Endothelial cell of umbilical vein (primary cell): ENCODE results near the gene MEIOSIN. TPM values are rescaled to one million over a fixed set of nuclear protein-coding genes. Genes with fewer than 3 reads are reported as not detected.

ENCODE experiments used
- BruUV-seq: library from RNA; stranded (reverse); fragments of 400-500 nt; replicated peaks from 2 replicates; lab custom pipeline; 2021; lab: Mats Ljungman, UMichigan
- CTCF ChIA-PET: fragments of 300-600, 350-600 bp; sonication (Branson Sonifier 250); formaldehyde crosslinking; loops from one replicate; lab custom pipeline; 2021; ENCODE audit warnings: antibody characterized with exemption, inconsistent platforms; lab: Charles Lee
- POLR2A ChIA-PET: fragments of 300-600, 350-600 bp; sonication (Branson Sonifier 250); formaldehyde crosslinking; loops from one replicate; lab custom pipeline; 2021; ENCODE audit warnings: antibody characterized with exemption, inconsistent platforms; lab: Charles Lee
- DNase-seq: peaks from one replicate; pipeline ENCODE4 v3.0.0-alpha.2; 2011; ENCODE audit warnings: low read depth, low spot score
- FAIRE-seq: peaks from 2 replicates; lab custom pipeline; 2011; peaks lifted over from hg19 to GRCh38; lab: Jason Lieb, UNC
- H2AFZ ChIP-seq: 2 replicates; pipeline ENCODE4 v1.6.0; 2012; ENCODE audit warnings: low read depth, low read length, control low read depth, inconsistent platforms
- H3K27ac ChIP-seq: 2 replicates; pipeline ENCODE4 v1.5.1; 2011; ENCODE audit warnings: low read depth, mild to moderate bottlenecking, control low read depth, low read length, moderate library complexity; ENCODE audit not compliant: insufficient read depth
- H3K27me3 ChIP-seq, 2 experiments: 2 replicates each; pipeline versions ENCODE4 v1.6.0 to v1.6.1; 2011; ENCODE audit warnings: low read length in 2 of 2, mixed read lengths in 1 of 2; ENCODE audit not compliant: control insufficient read depth in 2 of 2, insufficient read depth in 2 of 2
- H3K36me3 ChIP-seq, 2 experiments: 2 replicates in 1 of 2; 3 replicates in 1 of 2; pipeline ENCODE4 v1.5.1; 2011; ENCODE audit warnings: low read length in 2 of 2, mild to moderate bottlenecking in 1 of 2, moderate library complexity in 1 of 2; ENCODE audit not compliant: control insufficient read depth in 2 of 2, insufficient read depth in 2 of 2; ENCODE audit errors: extremely low read depth in 1 of 2
- H3K4me1 ChIP-seq: 3 replicates; pipeline ENCODE4 v1.5.1; 2011; ENCODE audit warnings: mild to moderate bottlenecking, low read length; ENCODE audit not compliant: control insufficient read depth, insufficient read depth; ENCODE audit errors: extremely low read depth
- H3K4me2 ChIP-seq: 2 replicates; pipeline ENCODE4 v1.6.1; 2011; ENCODE audit warnings: low read length, control low read depth, mixed read lengths; ENCODE audit not compliant: insufficient read depth
- H3K4me3 ChIP-seq, 3 experiments: fragments of 200-600 bp in 1 of 3; sonication (generic), shearing (Covaris generic) in 1 of 3; replicated peaks in 1 of 3; 2 replicates each; pipeline ENCODE4 v1.5.1; 2011 to 2016; ENCODE audit warnings: control low read depth in 3 of 3, low read length in 3 of 3, mild to moderate bottlenecking in 2 of 3, inconsistent platforms in 1 of 3, low read depth in 1 of 3, moderate library complexity in 1 of 3; ENCODE audit not compliant: insufficient read depth in 1 of 3
- H3K79me2 ChIP-seq: 2 replicates; pipeline ENCODE4 v1.6.0; 2012; ENCODE audit warnings: low read length, inconsistent platforms; ENCODE audit not compliant: control insufficient read depth, insufficient read depth
- H3K9ac ChIP-seq: replicated peaks from 2 replicates; pipeline ENCODE3; 2011; ENCODE audit warnings: low read length, control low read depth; ENCODE audit not compliant: insufficient read depth; ENCODE audit errors: extremely low read depth
- H3K9me1 ChIP-seq: replicated peaks from 3 replicates; pipeline ENCODE4 v1.6.0; 2011; ENCODE audit warnings: mild to moderate bottlenecking, low read length; ENCODE audit not compliant: control insufficient read depth, insufficient read depth; ENCODE audit errors: extremely low read depth
- H3K9me3 ChIP-seq: replicated peaks from 2 replicates; pipeline ENCODE4 v1.5.1; 2012; ENCODE audit warnings: low read length, inconsistent platforms; ENCODE audit not compliant: control insufficient read depth, insufficient read depth
- H4K20me1 ChIP-seq: replicated peaks from 2 replicates; pipeline ENCODE3; 2011; ENCODE audit warnings: mild to moderate bottlenecking, low read length; ENCODE audit not compliant: control insufficient read depth, insufficient read depth; ENCODE audit errors: extremely low read depth
- EZH2 ChIP-seq: IDR thresholded peaks from 2 replicates; pipeline ENCODE4 v1.6.1; 2012; ENCODE audit warnings: borderline replicate concordance, low read depth, mild to moderate bottlenecking, moderate library complexity, low read length, inconsistent platforms; ENCODE audit not compliant: severe bottlenecking
- FOS ChIP-seq: IDR thresholded peaks from 2 replicates; pipeline ENCODE4 v1.6.1; 2011; ENCODE audit warnings: mild to moderate bottlenecking, low read length, moderate library complexity, borderline replicate concordance; ENCODE audit not compliant: insufficient read depth
- GATA2 ChIP-seq: IDR thresholded peaks from 2 replicates; pipeline ENCODE4 v1.7.0; 2011; ENCODE audit warnings: low read depth, mild to moderate bottlenecking, moderate library complexity, mixed read lengths, low read length; ENCODE audit not compliant: insufficient read length, insufficient read depth
- JUN ChIP-seq: IDR thresholded peaks from 2 replicates; pipeline ENCODE4 v1.6.1; 2011; ENCODE audit warnings: borderline replicate concordance, low read depth; ENCODE audit not compliant: insufficient read length, insufficient read depth
- MYC ChIP-seq: IDR thresholded peaks from one replicate; pipeline ENCODE4 v1.6.1; 2011; ENCODE audit warnings: mild to moderate bottlenecking, low read depth, low read length
- POLR2A ChIP-seq: IDR thresholded peaks from 2 replicates; pipeline ENCODE4 v1.6.1; 2012; ENCODE audit warnings: low read depth, mild to moderate bottlenecking, control low read depth, low read length
- POLR2AphosphoS5 ChIP-seq: IDR thresholded peaks from 2 replicates; pipeline ENCODE4 v1.6.1; 2012; ENCODE audit warnings: low read depth, mild to moderate bottlenecking, control low read depth, low read length, moderate library complexity; ENCODE audit not compliant: insufficient read depth
- dilution Hi-C: fragments of 300-500 bp; cut with MboI; formaldehyde crosslinking; loops from one replicate; pipeline ENCODE4 v1.15.0; 2019; ENCODE audit warnings: low sequenced_read_pairs; ENCODE audit not compliant: extremely low pct_ligation_motif_present
- intact Hi-C: fragments of 100-400 bp; cut with micrococcal nuclease; formaldehyde crosslinking; loops from one replicate; pipeline ENCODE4 v1.10.0; 2022
- polyA plus RNA-seq, 4 experiments: library from polyadenylated mRNA; depleted of rRNA in 3 of 4; stranded (reverse) in 3 of 4; unstranded in 1 of 4; fragments of >200 nt; gene quantifications; 2 replicates each; pipeline versions ENCODE4 v1.2.1 to v1.2.3, GENCODE V29; 2011 to 2012; ENCODE audit warnings: missing spikeins in 1 of 4
- total RNA-seq: library from RNA; stranded (reverse); gene quantifications from 2 replicates; pipeline ENCODE4 v1.2.3, GENCODE V29; 2021
- TF ChIP-seq, protein P1 (sequence below), 2 donors: IDR thresholded peaks; 1 replicate in 1 of 2; 2 replicates in 1 of 2; pipeline ENCODE4 v1.5.1; 2011; ENCODE audit warnings: low read length in 2 of 2, mild to moderate bottlenecking in 2 of 2, moderate library complexity in 2 of 2, control low read depth in 1 of 2, inconsistent platforms in 1 of 2, low read depth in 1 of 2; ENCODE audit not compliant: insufficient read depth in 1 of 2; ENCODE audit errors: extremely low read depth in 1 of 2
- TF ChIP-seq, protein P2 (sequence below): IDR thresholded peaks from 2 replicates; pipeline ENCODE4 v1.6.1; 2011; ENCODE audit not compliant: insufficient read depth, insufficient read length

Gene MEIOSIN
- total and polyA plus RNA-seq, 2 donors (not counting 3 experiments of a cell fraction or from before 2014, with no cell fraction given): not detected

DNA sequence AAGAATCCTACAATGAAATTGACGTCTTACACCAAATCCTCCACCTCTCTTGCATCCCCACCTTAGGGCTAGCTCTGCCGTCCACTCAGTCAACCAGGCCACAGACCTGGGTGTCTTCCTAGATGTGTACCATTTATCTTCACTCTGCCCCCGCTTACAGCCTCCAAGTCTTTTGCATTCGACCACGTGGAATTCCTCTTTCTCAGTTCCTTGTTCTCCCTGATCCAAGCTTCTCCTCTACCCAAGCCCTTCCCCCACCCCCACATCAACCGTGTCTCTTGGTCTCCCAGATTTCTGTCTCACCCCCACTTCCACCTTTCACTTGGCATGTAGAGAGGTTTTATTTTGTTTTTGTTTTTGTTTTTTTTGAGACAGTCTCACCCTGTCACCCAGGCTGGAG lies 60.6 kb downstream of the MEIOSIN start:
- no peak overlapping the region for H3K9ac ChIP-seq
- CTCF ChIA-PET: interaction anchor here (1.3 to 4.4 kb wide), 2 partner anchors 12 to 24 kb away, joined by 3 to 17 read pairs; partner anchors contain the start of gene SIX5
- DNase-seq (no peak), FAIRE-seq (no peak)
- BruUV-seq: no TSS peak
- dilution Hi-C loops: no loop called here
- peaks cover 4 to 7% of the 10 kb centered on the region in 2 experiments for H3K36me3 ChIP-seq
- peaks cover 16% of the 10 kb centered on the region for H3K4me1 ChIP-seq
- no peak overlapping the region for H3K27ac ChIP-seq
- no peaks in the 10 kb centered on the region for H3K9me1 ChIP-seq
- no peak overlapping the region for H2AFZ ChIP-seq
- H4K20me1 ChIP-seq: no peaks in the 10 kb centered on the region
- H3K9me3 ChIP-seq: no peaks in the 10 kb centered on the region
- TF ChIP-seq MYC: no peak
- no peak for TF ChIP-seq GATA2
- TF ChIP-seq POLR2AphosphoS5: no peak
- TF ChIP-seq, protein P1, sequence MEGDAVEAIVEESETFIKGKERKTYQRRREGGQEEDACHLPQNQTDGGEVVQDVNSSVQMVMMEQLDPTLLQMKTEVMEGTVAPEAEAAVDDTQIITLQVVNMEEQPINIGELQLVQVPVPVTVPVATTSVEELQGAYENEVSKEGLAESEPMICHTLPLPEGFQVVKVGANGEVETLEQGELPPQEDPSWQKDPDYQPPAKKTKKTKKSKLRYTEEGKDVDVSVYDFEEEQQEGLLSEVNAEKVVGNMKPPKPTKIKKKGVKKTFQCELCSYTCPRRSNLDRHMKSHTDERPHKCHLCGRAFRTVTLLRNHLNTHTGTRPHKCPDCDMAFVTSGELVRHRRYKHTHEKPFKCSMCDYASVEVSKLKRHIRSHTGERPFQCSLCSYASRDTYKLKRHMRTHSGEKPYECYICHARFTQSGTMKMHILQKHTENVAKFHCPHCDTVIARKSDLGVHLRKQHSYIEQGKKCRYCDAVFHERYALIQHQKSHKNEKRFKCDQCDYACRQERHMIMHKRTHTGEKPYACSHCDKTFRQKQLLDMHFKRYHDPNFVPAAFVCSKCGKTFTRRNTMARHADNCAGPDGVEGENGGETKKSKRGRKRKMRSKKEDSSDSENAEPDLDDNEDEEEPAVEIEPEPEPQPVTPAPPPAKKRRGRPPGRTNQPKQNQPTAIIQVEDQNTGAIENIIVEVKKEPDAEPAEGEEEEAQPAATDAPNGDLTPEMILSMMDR (IDR thresholded peaks at IDR 0.05; ENCODE audit: extremely low read depth in 1 of 2, insufficient read depth in 1 of 2, low read depth in 1 of 2, low read length in 2 of 2): no peak
- TF ChIP-seq, protein P2, sequence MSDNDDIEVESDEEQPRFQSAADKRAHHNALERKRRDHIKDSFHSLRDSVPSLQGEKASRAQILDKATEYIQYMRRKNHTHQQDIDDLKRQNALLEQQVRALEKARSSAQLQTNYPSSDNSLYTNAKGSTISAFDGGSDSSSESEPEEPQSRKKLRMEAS: no peak
- TF ChIP-seq FOS: no peak
- TF ChIP-seq EZH2: no peak
- TF ChIP-seq POLR2A: no peak
- no peak for TF ChIP-seq JUN
- no peaks in the 10 kb centered on the region for H3K27me3 ChIP-seq
- H3K4me2 ChIP-seq: no peak overlapping the region
- no peak overlapping the region for H3K4me3 ChIP-seq
- peaks cover 18% of the 10 kb centered on the region for H3K79me2 ChIP-seq
- POLR2A ChIA-PET: no interaction called here
- intact Hi-C loops: loop anchor here (1.0 kb wide), 1 partner anchor 102 kb away; the partner anchor contains the start of gene QPCTL
